ENCODE measurements around the gene SNRPF.

Gene SNRPF

GRCh38 chr12:95859947-95860850 is 1.4 kb downstream of the SNRPF start:
- no peak for DNase-seq

- DNase-seq, result no peak
These were observed 3.3 kb downstream of the SNRPF start for GRCh38 chr12:95862038-95862437.

- DNase-seq, result no peak
These were observed 4.6 kb downstream of the SNRPF start for GRCh38 chr12:95863337-95863736.

GRCh38 chr12:95870897-95871296 is 12.1 kb downstream of the SNRPF start:
- no peak for DNase-seq

GRCh38 chr12:95874452-95874851 is 15.7 kb downstream of the SNRPF start:
- DNase-seq, result no peak

- DNase-seq, result no peak
These were observed 18.9 kb downstream of the SNRPF start for GRCh38 chr12:95877622-95878021.

- no peak for DNase-seq
These were observed 22.1 kb downstream of the SNRPF start for GRCh38 chr12:95880895-95881294.

- DNase-seq, result no peak
These were observed 22.7 kb downstream of the SNRPF start for GRCh38 chr12:95881331-95881955.

GRCh38 chr12:95882080-95882479 is 23.3 kb downstream of the SNRPF start:
- no peak for DNase-seq

- DNase-seq, result no peak
These were observed 24.1 kb downstream of the SNRPF start for GRCh38 chr12:95882873-95883272.

- DNase-seq, result no peak
These were observed 26.2 kb downstream of the SNRPF start for GRCh38 chr12:95884998-95885397.

GRCh38 chr12:95887311-95887710 is 28.6 kb downstream of the SNRPF start:
- DNase-seq, result no peak

GRCh38 chr12:95890958-95891357 is 32.2 kb downstream of the SNRPF start:
- DNase-seq, result no peak

- DNase-seq, result no peak
These were observed 38.1 kb downstream of the SNRPF start for GRCh38 chr12:95896846-95897245.

GRCh38 chr12:95898081-95898480 is 39.3 kb downstream of the SNRPF start:
- no peak for DNase-seq

GRCh38 chr12:95908573-95908972 is 49.8 kb downstream of the SNRPF start:
- DNase-seq, result no peak

- DNase-seq, result no peak
These were observed 51.1 kb downstream of the SNRPF start for GRCh38 chr12:95909871-95910270.
